A673 (cell line): Measurements from ENCODE around the gene CMTM7. TPM values are rescaled to one million over a fixed set of nuclear protein-coding genes. Genes with fewer than 3 reads are reported as not detected.

Experiments
- BruUV-seq: library from RNA; stranded (reverse); fragments of 400-500 nt; replicated peaks from 2 replicates; lab custom pipeline; 2021; lab: Mats Ljungman, UMichigan
- CTCF ChIA-PET: fragments of 300-600 bp; sonication (Branson Sonifier 250); formaldehyde crosslinking; loops from one replicate; lab custom pipeline; 2022; ENCODE audit warnings: antibody characterized with exemption; lab: Charles Lee
- POLR2A ChIA-PET: fragments of 300-600 bp; sonication (Branson Sonifier 250); formaldehyde crosslinking; loops from one replicate; lab custom pipeline; 2022; ENCODE audit warnings: antibody characterized with exemption; ENCODE audit not compliant: low non-redundant PET; lab: Charles Lee
- DNase-seq: peaks from one replicate; pipeline ENCODE4 v3.0.0-alpha.2; 2015; ENCODE audit warnings: low spot score
- H3K27ac ChIP-seq: fragments of 200-600 bp; sonication (generic); 2 replicates; pipeline ENCODE4 v1.5.1; 2016; ENCODE audit warnings: mixed run types, low read depth, mild to moderate bottlenecking, mixed read lengths, antibody characterized with exemption, low read length; ENCODE audit not compliant: poor library complexity, severe bottlenecking
- H3K27me3 ChIP-seq: fragments of 200-600 bp; sonication (generic); replicated peaks from 2 replicates; pipeline ENCODE4 v1.6.1; 2017; ENCODE audit warnings: mixed run types, low read depth, mild to moderate bottlenecking, mixed read lengths, antibody characterized with exemption, low read length; ENCODE audit not compliant: insufficient read depth, poor library complexity
- H3K36me3 ChIP-seq: fragments of 200-600 bp; sonication (generic); 2 replicates; pipeline ENCODE4 v1.6.1; 2016; ENCODE audit warnings: mixed run types, mild to moderate bottlenecking, mixed read lengths, antibody characterized with exemption, low read length; ENCODE audit not compliant: insufficient read depth, poor library complexity, severe bottlenecking
- H3K4me1 ChIP-seq: fragments of 200-600 bp; sonication (generic); 2 replicates; pipeline ENCODE4 v1.6.1; 2017; ENCODE audit warnings: mixed run types, mild to moderate bottlenecking, mixed read lengths, antibody characterized with exemption, low read length; ENCODE audit not compliant: insufficient read depth, poor library complexity, severe bottlenecking
- H3K4me3 ChIP-seq: fragments of 200-600 bp; sonication (generic); 2 replicates; pipeline ENCODE4 v1.5.1; 2016; ENCODE audit warnings: low read depth, mixed run types, mild to moderate bottlenecking, mixed read lengths, low read length; ENCODE audit not compliant: poor library complexity, severe bottlenecking
- H3K9me3 ChIP-seq: fragments of 200-600 bp; sonication (generic); 2 replicates; pipeline ENCODE4 v1.6.1; 2016; ENCODE audit warnings: mixed run types, low read depth, mild to moderate bottlenecking, mixed read lengths, antibody characterized with exemption, low read length; ENCODE audit not compliant: poor library complexity, severe bottlenecking
- EZH2 ChIP-seq: fragments of 200-600 bp; sonication (generic); IDR thresholded peaks from 2 replicates; pipeline ENCODE4 v1.6.1; 2017; ENCODE audit warnings: borderline replicate concordance, low read depth, mild to moderate bottlenecking, mixed read lengths, antibody characterized with exemption, low read length; ENCODE audit not compliant: poor library complexity, severe bottlenecking
- intact Hi-C: fragments of 100-400 bp; cut with micrococcal nuclease; formaldehyde crosslinking; loops from one replicate; pipeline ENCODE4 v1.10.0; 2022; ENCODE audit not compliant: unreplicated experiment
- total RNA-seq: library from RNA; stranded (reverse); gene quantifications from 2 replicates; pipeline ENCODE4 v1.2.3, GENCODE V29; 2021
- TF ChIP-seq, protein P1 (sequence below): fragments of 300-800, 200-600 bp; sonication (generic); conservative IDR thresholded peaks from 2 replicates; pipeline ENCODE4 v1.5.1; 2017; ENCODE audit warnings: low read depth, mild to moderate bottlenecking, antibody characterized with exemption, low read length, moderate library complexity, mixed read lengths

CMTM7 gene
- total RNA-seq, 1 experiment from 2014 or later, result not detected

DNA sequence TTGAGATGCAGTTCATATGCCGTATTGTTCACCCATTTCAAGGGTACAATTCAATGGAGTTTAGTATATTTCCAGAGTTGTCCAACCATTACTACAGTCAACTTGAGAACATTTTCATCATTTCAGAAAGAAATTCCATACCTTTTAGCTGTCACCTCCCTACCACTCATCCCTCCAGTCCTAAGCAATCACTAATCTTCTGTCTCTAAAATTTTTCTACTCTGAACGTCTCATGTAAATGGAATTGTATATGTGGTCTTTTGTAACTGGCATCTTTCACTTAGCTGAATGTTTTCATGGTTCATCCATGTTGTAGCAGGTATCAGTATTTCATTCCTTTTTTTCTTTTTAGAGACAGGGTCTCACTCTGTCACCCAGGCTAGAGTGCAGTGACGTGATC, 51.1 kb downstream of the CMTM7 start:
- Histone ChIP-seq H3K9me3 (no peaks in the 10 kb centered on the region), H3K36me3 (no peaks in the 10 kb centered on the region), H3K27me3 (peaks cover 7% of the 10 kb centered on the region), H3K4me1 (no peaks in the 10 kb centered on the region), H3K27ac (no peak overlapping the region), H3K4me3 (no peak overlapping the region)
- intact Hi-C loops, result no loop called here
- POLR2A ChIA-PET, result no interaction called here
- DNase-seq, result no peak
- CTCF ChIA-PET, result no interaction called here
- TF ChIP-seq, protein P1, sequence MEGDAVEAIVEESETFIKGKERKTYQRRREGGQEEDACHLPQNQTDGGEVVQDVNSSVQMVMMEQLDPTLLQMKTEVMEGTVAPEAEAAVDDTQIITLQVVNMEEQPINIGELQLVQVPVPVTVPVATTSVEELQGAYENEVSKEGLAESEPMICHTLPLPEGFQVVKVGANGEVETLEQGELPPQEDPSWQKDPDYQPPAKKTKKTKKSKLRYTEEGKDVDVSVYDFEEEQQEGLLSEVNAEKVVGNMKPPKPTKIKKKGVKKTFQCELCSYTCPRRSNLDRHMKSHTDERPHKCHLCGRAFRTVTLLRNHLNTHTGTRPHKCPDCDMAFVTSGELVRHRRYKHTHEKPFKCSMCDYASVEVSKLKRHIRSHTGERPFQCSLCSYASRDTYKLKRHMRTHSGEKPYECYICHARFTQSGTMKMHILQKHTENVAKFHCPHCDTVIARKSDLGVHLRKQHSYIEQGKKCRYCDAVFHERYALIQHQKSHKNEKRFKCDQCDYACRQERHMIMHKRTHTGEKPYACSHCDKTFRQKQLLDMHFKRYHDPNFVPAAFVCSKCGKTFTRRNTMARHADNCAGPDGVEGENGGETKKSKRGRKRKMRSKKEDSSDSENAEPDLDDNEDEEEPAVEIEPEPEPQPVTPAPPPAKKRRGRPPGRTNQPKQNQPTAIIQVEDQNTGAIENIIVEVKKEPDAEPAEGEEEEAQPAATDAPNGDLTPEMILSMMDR, result no peak
- TF ChIP-seq EZH2, result no peak
- BruUV-seq, result no TSS peak

DNA sequence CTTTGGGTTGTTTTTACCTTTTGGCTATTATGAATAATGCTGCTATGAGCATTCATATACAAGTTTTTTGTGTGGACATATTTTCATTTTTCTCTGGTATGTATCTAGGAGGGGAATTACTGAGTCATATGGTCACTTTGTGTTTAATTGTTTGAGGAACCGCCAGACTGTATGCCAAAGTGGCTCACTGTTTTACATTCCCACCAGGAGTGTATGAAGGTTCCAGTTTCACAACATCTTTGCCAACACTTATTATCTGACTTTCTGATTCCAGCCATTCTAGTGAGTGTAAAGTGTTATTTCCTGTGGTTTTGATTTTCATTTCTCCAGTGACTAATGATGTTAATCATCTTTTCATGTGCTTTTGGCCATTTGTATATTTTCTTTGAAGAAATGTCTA, 51.8 kb downstream of the CMTM7 start:
- Histone ChIP-seq H3K27ac (no peak overlapping the region), H3K9me3 (no peaks in the 10 kb centered on the region), H3K27me3 (peaks cover 7% of the 10 kb centered on the region), H3K4me1 (no peaks in the 10 kb centered on the region), H3K36me3 (no peaks in the 10 kb centered on the region), H3K4me3 (no peak overlapping the region)
- TF ChIP-seq, protein P1, result no peak
- TF ChIP-seq EZH2, result no peak
- no peak for DNase-seq
- BruUV-seq, result no TSS peak
- intact Hi-C loops, result no loop called here
- CTCF ChIA-PET, result no interaction called here
- POLR2A ChIA-PET, result no interaction called here

DNA sequence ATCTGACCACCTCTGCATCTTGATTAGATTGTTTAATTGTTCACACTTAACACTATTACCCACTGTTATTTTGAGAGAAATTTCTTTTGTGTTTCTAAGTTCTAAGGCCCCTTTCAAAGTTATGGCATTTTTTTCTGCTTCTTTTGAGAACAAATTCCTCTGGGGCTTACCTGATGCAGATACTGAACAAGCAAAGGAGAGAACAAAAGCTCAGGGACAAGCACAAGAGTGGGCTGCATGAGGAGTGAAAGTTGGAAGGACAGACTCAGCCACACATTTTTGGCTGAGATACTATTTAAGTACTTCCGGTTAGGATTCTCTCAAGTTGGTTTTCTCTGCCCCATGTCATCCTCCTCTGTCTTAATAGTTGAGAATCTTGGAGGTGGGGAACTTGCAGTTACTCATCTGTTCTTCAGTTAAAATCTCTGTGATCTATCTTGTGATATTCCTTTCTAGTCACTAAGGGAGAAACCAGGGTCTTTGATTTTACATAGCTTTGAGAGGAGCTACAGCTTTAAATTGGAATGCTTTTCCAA, 56.3 kb downstream of the CMTM7 start:
- Histone ChIP-seq H3K27ac (no peak overlapping the region), H3K9me3 (no peaks in the 10 kb centered on the region), H3K36me3 (no peaks in the 10 kb centered on the region), H3K4me3 (no peak overlapping the region), H3K4me1 (no peaks in the 10 kb centered on the region), H3K27me3 (peaks cover 14% of the 10 kb centered on the region)
- BruUV-seq, result no TSS peak
- DNase-seq, result no peak
- ChIA-PET POLR2A (no interaction called here), CTCF (no interaction called here)
- intact Hi-C loops, result no loop called here
- TF ChIP-seq, protein P1, result no peak
- TF ChIP-seq EZH2, result no peak
